ENCODE results near the gene OLFM1.

OLFM1 gene

GRCh38 chr9:135070198-135070951, 17.1 kb upstream of the OLFM1 start:
- no peak for TF ChIP-seq CTCF (IDR thresholded peaks at IDR 0.05)

- no peak for TF ChIP-seq CTCF (IDR thresholded peaks at IDR 0.05)
Measured at GRCh38 chr9:135070964-135071735, 16.3 kb upstream of the OLFM1 start.

- TF ChIP-seq CTCF (IDR thresholded peaks at IDR 0.05), result no peak
Measured at GRCh38 chr9:135073081-135073740, 14.3 kb upstream of the OLFM1 start.

- TF ChIP-seq CTCF (IDR thresholded peaks at IDR 0.05), result no peak
Measured at GRCh38 chr9:135073741-135074305, 13.6 kb upstream of the OLFM1 start.

GRCh38 chr9:135074354-135075233, 12.9 kb upstream of the OLFM1 start:
- TF ChIP-seq CTCF (IDR thresholded peaks at IDR 0.05), result no peak

GRCh38 chr9:135075234-135076142, 12.0 kb upstream of the OLFM1 start:
- no peak for TF ChIP-seq CTCF (IDR thresholded peaks at IDR 0.05)

All from LNCAP (cell line).